Gastrocnemius medialis (tissue), 4 donors: Measurements from ENCODE around the gene PPFIA1. TPM values are rescaled to one million over a fixed set of nuclear protein-coding genes. Genes with fewer than 3 reads are reported as not detected.

Source experiments
- ATAC-seq, 2 donors: fragments of 150-250 bp; one replicate each; pipeline ENCODE4 v1.9.1; 2016
- DNase-seq, 2 donors: peaks; one replicate each; pipeline ENCODE4 v3.0.0-alpha.2; 2019
- H3K27ac ChIP-seq, 4 donors: fragments of 200-600 bp; sonication (generic); 1 replicate in 1 of 4; 2 replicates in 3 of 4; pipeline ENCODE4 v1.5.1; 2016 to 2018; ENCODE audit warnings: mild to moderate bottlenecking in 2 of 4, moderate library complexity in 1 of 4
- H3K27me3 ChIP-seq, 3 donors: fragments of 200-600 bp; sonication (generic) in 2 of 3; 1 replicate in 1 of 3; 2 replicates in 2 of 3; pipeline versions ENCODE4 v1.5.1 to v1.6.0; 2016 to 2019; ENCODE audit warnings: mild to moderate bottlenecking in 1 of 3, moderate library complexity in 1 of 3
- H3K36me3 ChIP-seq, 2 donors: fragments of 200-600 bp; sonication (generic) in 1 of 2; one replicate each; pipeline ENCODE4 v1.5.1; 2017 to 2018
- H3K4me1 ChIP-seq, 2 donors: fragments of 200-600 bp; sonication (generic) in 1 of 2; one replicate each; pipeline ENCODE4 v1.5.1; 2016 to 2017; ENCODE audit warnings: mild to moderate bottlenecking in 2 of 2
- H3K4me3 ChIP-seq, 4 donors: fragments of 200-600 bp; sonication (generic) in 3 of 4; 1 replicate in 1 of 4; 2 replicates in 3 of 4; pipeline ENCODE4 v1.5.1; 2016 to 2019; ENCODE audit warnings: mild to moderate bottlenecking in 2 of 4
- H3K9me3 ChIP-seq, 3 donors: fragments of 200-600 bp; sonication (generic) in 2 of 3; 1 replicate in 1 of 3; 2 replicates in 2 of 3; pipeline ENCODE4 v1.5.1; 2016 to 2019
- POLR2A ChIP-seq, 2 donors: fragments of 450-650 bp; IDR thresholded peaks; one replicate each; pipeline ENCODE4 v1.6.1; 2017; ENCODE audit warnings: antibody characterized with exemption in 2 of 2, mild to moderate bottlenecking in 2 of 2, moderate library complexity in 2 of 2
- in situ Hi-C, 4 donors: fragments of 200-750 bp; cut with MboI; loops; one replicate each; pipeline versions ENCODE4 v1.15.0 to v1.8.0; 2017; ENCODE audit warnings: low sequenced_read_pairs in 4 of 4
- intact Hi-C: fragments of 100-400 bp; cut with DNase I; formaldehyde crosslinking; loops from one replicate; pipeline ENCODE4 v1.15.1; 2023; ENCODE audit warnings: low total_unique reads
- total RNA-seq, 4 donors: library from RNA; depleted of rRNA; stranded (reverse); fragments of >200 nt; gene quantifications; one replicate each; pipeline versions ENCODE4 v1.1.0 to v1.2.3, GENCODE V29; 2016
- TF ChIP-seq, protein P1 (sequence below), 5 experiments: fragments of 450-650 bp in 3 of 5; fragments of 200-600 bp in 2 of 5; sonication (generic) in 2 of 5; IDR thresholded peaks in 4 of 5; conservative IDR thresholded peaks in 1 of 5; 1 replicate in 4 of 5; 2 replicates in 1 of 5; pipeline ENCODE4 v1.5.1; 2016 to 2019; ENCODE audit warnings: antibody characterized with exemption in 5 of 5, mild to moderate bottlenecking in 3 of 5, moderate library complexity in 3 of 5

PPFIA1 gene
- total RNA-seq, 4 donors from 2014 or later, result 36.3 to 90.6 (median 46.0) TPM

DNA sequence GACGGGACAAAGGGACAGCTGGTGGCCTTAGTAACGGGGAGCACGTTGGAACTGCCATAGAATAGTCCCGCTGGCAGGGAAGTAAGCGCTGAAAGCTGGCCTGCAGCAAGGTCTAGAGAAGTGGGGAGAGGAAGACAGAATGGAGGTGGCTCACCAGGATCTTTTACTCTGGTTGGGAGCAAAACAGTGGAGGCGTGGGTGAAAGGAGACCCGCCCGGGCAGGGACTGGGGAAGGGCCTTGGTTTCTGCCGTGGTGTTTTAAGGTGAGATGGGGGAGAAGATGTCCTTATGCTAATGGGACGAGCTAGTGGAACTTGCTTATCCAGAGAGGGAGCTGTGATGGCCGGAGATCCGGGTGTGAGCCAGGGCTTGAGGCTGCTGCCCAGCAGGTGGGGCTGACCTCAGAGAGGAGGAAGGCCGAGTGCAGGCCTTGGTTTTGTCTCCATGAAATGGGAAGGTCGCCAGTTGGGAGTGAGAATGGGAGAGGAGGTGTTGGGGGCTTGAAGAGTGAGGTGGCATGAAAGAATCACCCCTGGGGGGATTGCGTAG lies 71.5 kb downstream of the PPFIA1 start:
- ATAC-seq, result no peak
- TF ChIP-seq, protein P1, sequence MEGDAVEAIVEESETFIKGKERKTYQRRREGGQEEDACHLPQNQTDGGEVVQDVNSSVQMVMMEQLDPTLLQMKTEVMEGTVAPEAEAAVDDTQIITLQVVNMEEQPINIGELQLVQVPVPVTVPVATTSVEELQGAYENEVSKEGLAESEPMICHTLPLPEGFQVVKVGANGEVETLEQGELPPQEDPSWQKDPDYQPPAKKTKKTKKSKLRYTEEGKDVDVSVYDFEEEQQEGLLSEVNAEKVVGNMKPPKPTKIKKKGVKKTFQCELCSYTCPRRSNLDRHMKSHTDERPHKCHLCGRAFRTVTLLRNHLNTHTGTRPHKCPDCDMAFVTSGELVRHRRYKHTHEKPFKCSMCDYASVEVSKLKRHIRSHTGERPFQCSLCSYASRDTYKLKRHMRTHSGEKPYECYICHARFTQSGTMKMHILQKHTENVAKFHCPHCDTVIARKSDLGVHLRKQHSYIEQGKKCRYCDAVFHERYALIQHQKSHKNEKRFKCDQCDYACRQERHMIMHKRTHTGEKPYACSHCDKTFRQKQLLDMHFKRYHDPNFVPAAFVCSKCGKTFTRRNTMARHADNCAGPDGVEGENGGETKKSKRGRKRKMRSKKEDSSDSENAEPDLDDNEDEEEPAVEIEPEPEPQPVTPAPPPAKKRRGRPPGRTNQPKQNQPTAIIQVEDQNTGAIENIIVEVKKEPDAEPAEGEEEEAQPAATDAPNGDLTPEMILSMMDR (IDR thresholded peaks at IDR 0.05 in 4 of 5, conservative IDR thresholded peaks at IDR 0.05 in 1 of 5), result no peak
- TF ChIP-seq POLR2A (IDR thresholded peaks at IDR 0.05), result no peak
- Histone ChIP-seq H3K36me3 (peaks cover 0 to 72% of the 10 kb centered on the region in 2 donors), H3K9me3 (no peaks in the 10 kb centered on the region), H3K27me3 (no peaks in the 10 kb centered on the region), H3K4me1 (no peaks in the 10 kb centered on the region), H3K4me3 (no peak overlapping the region), H3K27ac (no peak overlapping the region)
- in situ Hi-C loops (no loop called here), intact Hi-C loops (no loop called here)
- DNase-seq, result no peak

DNA sequence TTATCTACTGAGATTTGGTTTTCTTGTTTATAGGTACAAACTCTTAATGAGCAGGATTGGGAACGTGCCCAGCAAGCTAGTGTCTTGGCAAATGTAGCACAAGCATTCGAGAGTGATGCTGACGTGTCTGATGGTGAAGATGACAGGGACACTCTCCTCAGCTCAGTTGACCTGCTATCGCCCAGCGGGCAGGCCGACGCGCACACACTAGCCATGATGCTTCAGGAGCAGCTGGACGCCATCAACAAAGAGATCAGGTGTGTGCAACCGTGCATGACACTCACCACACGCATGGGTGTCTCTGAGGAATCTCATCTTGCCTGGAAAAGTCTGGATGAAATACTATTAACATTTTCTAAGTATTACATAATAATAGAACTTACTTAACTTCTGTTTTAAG lies 73.1 kb downstream of the PPFIA1 start:
- no peak overlapping the region for H3K27ac ChIP-seq
- in situ Hi-C loops, result no loop called here

DNA sequence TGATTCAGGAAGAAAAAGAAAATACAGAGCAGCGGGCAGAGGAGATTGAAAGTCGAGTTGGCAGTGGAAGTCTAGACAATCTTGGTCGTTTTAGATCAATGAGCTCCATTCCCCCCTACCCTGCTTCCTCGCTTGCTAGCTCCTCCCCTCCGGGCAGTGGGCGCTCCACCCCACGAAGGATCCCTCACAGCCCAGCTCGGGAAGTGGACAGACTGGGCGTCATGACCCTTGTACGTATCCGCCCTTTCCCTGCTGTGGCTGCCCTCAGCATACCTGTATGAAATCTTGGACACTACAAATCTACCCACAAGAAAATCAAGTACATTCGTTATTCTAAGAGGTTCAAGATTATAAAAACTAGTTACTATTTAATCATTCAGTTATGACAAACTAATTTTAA lies 77.7 kb downstream of the PPFIA1 start:
- intact Hi-C loops (no loop called here), in situ Hi-C loops (no loop called here)
- TF ChIP-seq POLR2A (IDR thresholded peaks at IDR 0.05), result no peak
- TF ChIP-seq, protein P1 (IDR thresholded peaks at IDR 0.05 in 4 of 5, conservative IDR thresholded peaks at IDR 0.05 in 1 of 5), result no peak
- ATAC-seq, result no peak
- Histone ChIP-seq H3K27me3 (no peaks in the 10 kb centered on the region), H3K9me3 (no peaks in the 10 kb centered on the region), H3K4me3 (no peak overlapping the region), H3K27ac (no peak overlapping the region), H3K36me3 (peaks cover 0 to 70% of the 10 kb centered on the region in 2 donors), H3K4me1 (no peaks in the 10 kb centered on the region)
- DNase-seq, result no peak

More for the DNA sequence above, 73.1 kb downstream of the PPFIA1 start:
- Histone ChIP-seq H3K36me3 (peaks cover 0 to 70% of the 10 kb centered on the region in 2 donors), H3K4me1 (no peaks in the 10 kb centered on the region), H3K27me3 (no peaks in the 10 kb centered on the region), H3K4me3 (no peak overlapping the region), H3K9me3 (no peaks in the 10 kb centered on the region)
- DNase-seq (no peak), ATAC-seq (no peak)
- TF ChIP-seq, protein P1 (IDR thresholded peaks at IDR 0.05 in 4 of 5, conservative IDR thresholded peaks at IDR 0.05 in 1 of 5), result no peak
- no peak for TF ChIP-seq POLR2A (IDR thresholded peaks at IDR 0.05)
- intact Hi-C loops, result no loop called here

DNA sequence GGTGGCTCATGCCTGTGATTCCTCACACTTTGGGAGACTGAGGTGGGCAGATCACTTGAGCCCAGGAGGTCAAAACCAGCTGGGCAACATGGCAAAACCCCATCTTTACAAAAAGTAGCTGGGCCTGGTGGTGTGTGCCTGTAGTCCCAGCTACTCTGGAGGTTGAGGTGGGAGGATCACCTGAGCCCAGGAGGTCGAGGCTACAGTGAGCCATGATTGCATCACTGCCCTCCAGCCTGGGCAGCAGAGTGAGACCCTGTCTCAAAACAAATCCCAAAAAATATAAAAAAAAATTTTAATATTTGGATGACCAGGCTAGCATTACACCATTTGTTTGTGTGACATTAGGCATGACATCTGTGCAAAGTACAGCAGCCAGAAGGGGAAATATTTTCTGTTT lies 78.1 kb downstream of the PPFIA1 start:
- DNase-seq, result no peak
- H3K27me3 ChIP-seq, result no peaks in the 10 kb centered on the region
- no peak overlapping the region for H3K27ac ChIP-seq
- intact Hi-C loops (no loop called here), in situ Hi-C loops (no loop called here)
- no peak overlapping the region for H3K4me3 ChIP-seq
- ATAC-seq, result no peak
- H3K4me1 ChIP-seq, result no peaks in the 10 kb centered on the region
- H3K9me3 ChIP-seq, result no peaks in the 10 kb centered on the region
- H3K36me3 ChIP-seq, result peaks cover 0 to 66% of the 10 kb centered on the region in 2 donors
- TF ChIP-seq POLR2A (IDR thresholded peaks at IDR 0.05), result no peak
- TF ChIP-seq, protein P1 (IDR thresholded peaks at IDR 0.05 in 4 of 5, conservative IDR thresholded peaks at IDR 0.05 in 1 of 5), result no peak

DNA sequence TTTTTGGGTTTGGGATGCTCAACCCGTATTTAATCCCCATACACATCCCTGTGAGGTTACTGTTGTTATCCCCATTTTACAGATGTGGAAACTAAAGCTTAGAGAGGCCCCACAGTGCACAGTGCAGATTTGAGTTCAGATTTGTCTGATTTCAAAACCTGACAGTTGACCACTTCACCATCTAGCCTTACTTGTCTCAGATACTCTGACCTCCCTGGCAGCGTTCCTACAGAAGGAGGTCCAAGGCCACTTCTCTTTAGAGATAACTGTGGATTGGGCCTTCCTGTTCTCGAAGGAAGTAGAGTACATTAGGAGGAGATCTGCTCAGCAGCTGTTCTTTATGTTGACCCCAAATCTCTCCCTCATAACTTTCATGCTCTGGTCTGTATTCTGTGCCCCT lies 81.2 kb downstream of the PPFIA1 start:
- Histone ChIP-seq H3K4me1 (no peaks in the 10 kb centered on the region), H3K27ac (no peak overlapping the region), H3K36me3 (peaks cover 0 to 65% of the 10 kb centered on the region in 2 donors), H3K9me3 (no peaks in the 10 kb centered on the region), H3K27me3 (no peaks in the 10 kb centered on the region), H3K4me3 (no peak overlapping the region)
- intact Hi-C loops (no loop called here), in situ Hi-C loops (no loop called here)
- TF ChIP-seq, protein P1 (IDR thresholded peaks at IDR 0.05 in 4 of 5, conservative IDR thresholded peaks at IDR 0.05 in 1 of 5), result no peak
- no peak for TF ChIP-seq POLR2A (IDR thresholded peaks at IDR 0.05)
- DNase-seq (no peak), ATAC-seq (no peak)
